ENCODE results near the gene ZIC5. TPM values are rescaled to one million over a fixed set of nuclear protein-coding genes. Genes with fewer than 3 reads are reported as not detected.

Gene ZIC5
- 0.08 TPM for polyA plus RNA-seq (ENCODE audit: insufficient read length)
- long read RNA-seq, donor 1: 0 reads
- long read RNA-seq, donor 2: 0 reads
- long read RNA-seq, donor 3: 0 reads
- long read RNA-seq, donor 4: 0 reads
- long read RNA-seq, donor 5: 0 reads
- long read RNA-seq, donor 6, full-length matches to known transcripts: 1 of 1 reads
- long read RNA-seq, donor 6, partial matches to known transcripts: 0 of 1 reads
- long read RNA-seq, donor 6, other reads (novel, unspliced or antisense): 0 of 1 reads
- long read RNA-seq, donor 7: 0 reads
- long read RNA-seq, donor 8: 0 reads

GRCh38 chr13:99971576-99972189 lies at the start of gene ZIC5:
Gene ZIC5, minus strand, starts transcription at chr13:99971767. Its CDS starts 164 bp downstream, at chr13:99971603.
- no peak for DNase-seq

- no peak for DNase-seq
Measured at GRCh38 chr13:100019780-100020356, 48.3 kb upstream of the ZIC5 start.

DNA sequence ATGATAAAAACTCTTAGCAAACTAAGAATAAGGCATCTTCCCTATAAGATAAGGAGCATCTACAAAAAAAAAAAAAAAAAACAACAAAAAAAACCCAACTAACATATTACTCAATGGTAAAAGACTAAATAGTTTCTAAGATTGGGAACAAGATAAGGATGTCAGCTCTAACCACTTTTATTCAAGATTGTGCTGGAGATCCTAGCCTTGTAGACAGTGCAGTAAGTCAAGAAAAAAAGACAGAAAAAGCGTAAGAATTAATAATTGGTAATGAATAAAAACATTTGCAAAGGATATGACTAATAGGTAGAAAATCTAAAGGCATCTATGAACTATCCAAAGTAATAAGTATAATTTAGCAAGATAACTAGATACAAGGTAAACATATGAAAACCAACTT lies 43.1 kb upstream of the ZIC5 start:
- DNase-seq: no peak

DNA sequence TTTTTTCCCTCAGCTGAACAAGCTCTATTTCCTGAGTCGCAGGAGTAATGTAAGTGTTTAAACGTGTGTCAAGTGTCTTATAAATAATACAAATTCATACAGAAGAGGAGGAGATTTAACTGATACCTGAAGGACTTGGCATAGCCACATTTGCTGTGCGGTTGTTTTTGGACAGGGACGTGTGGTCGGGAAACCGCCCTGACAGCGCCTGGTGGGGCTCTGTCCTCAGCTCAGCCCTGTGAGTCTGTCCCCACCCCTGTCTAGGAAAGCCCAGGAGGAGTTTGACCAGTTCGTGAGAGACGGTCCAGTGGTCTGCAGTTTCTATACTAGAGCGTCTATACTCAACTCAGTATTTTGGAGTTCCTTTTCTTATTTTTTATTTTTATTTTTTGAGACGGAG lies 26.7 kb upstream of the ZIC5 start:
- no peak for DNase-seq

- DNase-seq: no peak
Measured at GRCh38 chr13:99997702-99998214, 26.2 kb upstream of the ZIC5 start.

DNA sequence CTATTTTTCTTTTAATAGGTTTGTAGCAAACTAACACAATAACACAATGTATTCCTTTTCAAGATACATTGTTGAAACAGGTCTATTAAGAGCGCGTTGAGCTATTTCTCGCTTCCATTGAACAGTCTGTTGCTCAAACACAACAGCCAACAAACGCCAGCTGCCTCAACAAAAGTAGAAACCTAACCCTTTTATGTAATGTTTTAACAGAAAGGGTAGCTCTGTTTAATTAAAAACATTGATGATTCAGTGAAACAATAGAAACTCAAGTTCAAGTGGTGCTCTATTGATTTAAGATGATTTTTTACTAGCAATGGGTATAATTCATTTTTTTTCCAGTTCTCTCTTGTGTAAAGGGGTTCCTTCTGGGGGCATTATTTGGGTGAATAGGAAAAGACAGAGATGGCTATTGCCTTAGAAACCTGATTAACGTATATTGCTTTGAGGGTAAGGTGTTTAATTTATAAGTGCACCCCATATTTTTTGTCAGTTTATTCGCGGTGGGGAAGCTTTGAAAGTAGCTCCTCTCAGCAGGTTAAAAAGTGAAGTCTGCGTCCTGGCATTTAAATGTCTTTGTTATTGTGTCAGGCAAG lies 24.9 kb upstream of the ZIC5 start:
- DNase-seq: no peak

GRCh38 chr13:99995589-99996380 lies 24.2 kb upstream of the ZIC5 start:
- DNase-seq: no peak

DNA sequence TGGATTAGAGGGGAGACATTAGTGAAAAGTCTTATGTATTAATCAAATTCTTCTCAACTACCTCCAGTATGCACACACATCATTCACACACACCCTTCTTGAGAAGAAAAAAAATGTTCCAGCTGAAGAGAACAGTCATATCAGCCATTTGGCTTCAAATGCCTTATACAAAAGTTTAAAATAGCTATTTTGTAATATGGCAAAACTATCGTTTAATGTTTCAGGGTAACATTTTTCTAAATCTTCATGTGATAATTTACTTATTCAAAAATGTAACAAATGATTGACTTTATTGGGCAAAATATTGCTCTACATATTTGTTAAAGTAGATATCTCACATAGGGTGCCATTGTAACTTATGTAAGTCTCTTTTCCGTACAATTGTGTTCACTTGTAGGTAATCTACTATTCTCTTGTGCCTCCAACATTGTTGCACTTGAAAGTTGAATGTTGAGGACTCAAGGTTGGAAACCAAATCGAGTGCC lies 23.6 kb upstream of the ZIC5 start:
- no peak for DNase-seq

- DNase-seq: no peak
Measured at GRCh38 chr13:99994638-99995020, 23.1 kb upstream of the ZIC5 start.

DNA sequence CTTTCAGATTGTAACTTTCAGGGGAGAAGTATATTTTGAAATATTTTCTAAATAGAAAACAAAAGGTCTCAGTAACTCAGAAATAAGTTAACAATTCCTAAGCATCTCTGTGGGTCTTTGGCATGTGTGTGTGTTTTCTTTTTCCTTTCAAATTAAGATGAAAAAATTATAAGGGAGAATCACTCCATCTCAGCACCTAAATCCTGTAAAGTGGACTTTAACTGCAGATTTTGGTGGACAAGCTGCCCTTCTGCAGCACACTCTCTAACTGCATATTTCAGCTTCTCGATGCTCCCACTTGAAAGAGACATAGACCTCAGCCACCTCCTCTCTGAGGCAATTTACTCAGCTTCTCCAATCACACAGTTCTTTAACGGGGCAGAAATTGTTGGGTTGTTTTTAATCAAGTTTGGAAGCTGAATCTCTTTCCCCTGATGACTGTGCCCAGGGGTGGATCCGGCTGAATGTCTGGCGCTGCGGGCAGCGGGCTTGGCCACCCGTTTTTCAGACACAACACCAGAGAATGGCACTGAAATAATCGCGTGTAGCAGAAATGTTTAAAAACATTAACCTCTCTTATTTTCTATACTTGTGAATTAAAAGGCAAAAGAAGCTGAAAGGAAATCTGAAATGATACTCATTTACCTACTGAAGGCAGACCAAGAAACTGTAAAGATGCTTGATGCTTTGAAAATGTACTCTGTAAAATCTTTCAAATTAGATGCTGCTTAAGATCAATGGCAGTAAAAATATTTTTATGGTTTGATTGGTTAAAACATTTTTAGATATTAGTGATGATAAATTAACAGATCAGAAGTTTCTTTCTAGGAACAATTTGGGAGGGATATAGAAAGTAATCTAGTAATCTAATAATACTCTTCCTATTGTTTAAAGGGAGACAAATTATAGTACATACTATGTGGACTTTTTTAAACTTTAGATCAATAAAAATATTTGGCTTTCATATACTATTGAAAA lies 22.4 kb upstream of the ZIC5 start:
- DNase-seq: no peak

DNA sequence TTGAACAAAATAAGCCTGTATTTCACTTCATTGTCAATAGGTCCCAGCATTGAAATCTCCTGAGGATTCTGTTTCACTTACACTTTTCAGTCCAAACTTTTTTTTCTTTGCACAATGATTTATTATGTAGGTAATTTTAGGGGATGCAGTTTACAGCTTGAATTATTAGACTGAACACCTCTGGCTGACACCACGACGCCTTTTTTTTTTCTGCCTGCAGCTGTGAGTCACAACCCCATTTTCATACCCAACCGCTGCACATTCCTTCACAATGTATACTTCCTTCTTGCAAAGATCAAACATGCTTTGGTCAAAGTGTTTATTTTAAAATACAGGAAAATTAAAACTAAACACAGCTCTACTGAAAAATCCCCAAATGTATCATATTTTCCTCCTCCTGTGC lies 21.4 kb upstream of the ZIC5 start:
- DNase-seq: no peak

GRCh38 chr13:99991828-99992775 lies 20.5 kb upstream of the ZIC5 start:
- DNase-seq: peak; percentile 10

DNA sequence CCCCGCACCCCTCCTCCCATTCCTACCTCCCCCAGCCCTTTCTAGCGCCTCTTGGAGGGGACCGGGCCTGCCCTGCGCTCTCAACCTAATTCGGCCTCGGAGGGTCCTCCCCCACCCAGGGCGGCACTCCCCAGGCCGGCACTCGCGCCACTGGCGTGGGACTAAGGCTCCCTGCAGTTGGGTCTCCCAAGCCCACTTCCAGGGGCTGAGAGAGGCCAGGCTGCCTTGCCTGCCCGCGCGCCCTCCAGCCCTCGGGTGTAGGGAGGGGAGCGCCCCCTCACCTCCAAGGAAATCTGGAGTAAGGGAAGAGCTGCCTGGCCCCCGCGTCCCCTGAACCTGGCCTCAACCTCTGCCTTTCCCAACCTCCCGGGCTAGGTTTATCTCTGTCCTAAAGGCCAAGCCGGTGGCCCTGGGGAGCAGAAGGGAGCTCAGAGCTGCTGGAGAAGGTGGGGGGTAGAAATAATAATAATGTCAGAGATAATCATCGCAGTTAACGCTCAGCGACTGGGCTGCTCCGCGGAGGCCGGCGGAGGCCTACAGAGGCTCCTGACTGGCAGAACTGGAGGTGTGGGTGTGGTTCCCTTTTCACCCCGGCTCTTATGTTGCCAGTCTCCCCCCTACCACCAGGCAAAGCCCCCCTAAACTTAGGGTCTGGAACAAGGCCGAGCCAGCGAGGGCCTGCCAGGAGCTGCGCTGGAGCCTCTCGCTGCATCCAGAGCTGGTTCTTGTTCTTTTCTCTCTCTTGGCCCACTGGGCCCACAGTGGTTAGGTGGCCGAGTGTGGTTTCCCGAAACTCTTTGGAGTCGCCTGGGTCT lies 19.7 kb upstream of the ZIC5 start:
- DNase-seq: no peak

DNA sequence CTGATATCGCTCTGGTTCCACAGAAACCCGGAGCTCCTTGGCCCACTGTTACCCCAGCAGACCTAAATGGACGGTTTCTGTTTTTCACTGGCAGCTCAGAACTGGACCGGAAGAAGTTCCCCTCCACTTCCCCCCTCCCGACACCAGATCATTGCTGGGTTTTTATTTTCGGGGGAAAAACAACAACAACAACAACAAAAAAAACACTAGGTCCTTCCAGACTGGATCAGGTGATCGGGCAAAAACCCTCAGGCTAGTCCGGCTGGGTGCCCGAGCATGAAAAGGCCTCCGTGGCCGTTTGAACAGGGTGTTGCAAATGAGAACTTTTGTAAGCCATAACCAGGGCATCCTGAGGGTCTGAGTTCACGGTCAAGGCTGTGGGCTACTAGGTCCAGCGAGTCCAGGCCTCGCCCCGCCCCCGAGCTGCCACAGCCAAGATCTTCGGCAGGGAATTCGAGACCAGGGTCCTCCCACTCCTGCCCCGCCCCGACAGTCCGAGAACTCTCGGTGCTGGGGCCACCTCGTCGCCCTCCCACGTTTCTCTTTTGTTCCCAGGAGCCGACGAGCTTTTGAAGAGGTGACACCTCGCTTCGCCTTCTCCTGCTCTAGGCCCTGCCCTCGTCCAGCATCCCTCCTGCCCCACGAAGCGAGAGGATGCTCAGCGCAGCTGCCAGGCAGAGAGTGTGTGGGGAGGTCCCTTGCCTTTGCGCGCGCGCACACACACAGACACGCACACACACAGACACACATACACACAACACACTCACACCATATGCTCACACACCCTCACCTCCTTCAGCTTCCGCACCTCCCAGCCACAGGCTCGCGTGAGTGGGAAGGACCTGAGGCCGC lies 18.8 kb upstream of the ZIC5 start:
- no peak for DNase-seq

DNA sequence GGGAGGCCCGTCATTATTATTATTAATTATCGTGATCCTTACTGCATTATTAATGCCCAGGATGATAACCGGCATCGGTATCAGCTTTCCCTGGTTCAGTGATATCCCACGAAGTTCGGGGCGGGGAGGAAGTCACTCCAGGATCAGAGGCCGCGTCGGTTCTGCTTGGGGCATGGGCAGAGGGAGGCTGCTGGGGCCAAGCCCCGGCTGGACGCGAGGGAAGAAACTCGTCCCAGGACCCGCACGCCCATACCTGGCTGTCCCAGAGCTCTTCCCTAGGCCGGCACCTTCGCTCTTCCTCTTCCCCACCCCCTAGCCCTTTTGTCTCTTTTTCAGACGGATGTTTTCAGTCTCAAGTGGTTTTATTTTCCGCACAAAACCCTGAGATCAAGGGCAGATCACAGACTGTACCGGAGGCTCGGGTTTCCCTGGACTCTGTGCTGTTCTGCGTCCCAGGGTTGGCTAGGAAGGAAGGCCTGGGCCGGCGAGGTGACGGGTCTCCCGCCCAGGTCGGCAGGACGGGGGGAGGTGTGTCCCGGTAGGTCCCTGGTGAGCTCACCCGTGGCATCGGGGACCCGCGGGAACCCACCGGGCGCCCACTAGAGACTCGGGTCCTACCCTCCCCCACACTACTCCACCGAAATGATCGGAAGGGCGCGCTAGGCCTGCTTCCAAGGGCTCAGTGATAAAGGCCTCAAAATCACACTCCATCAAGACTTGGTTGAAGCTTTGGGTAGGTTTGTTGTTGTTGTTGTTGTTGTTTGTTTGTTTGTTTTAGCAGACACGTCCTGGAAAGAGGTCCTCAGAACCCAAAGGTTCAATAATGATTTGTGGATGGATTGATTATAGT lies 17.9 kb upstream of the ZIC5 start:
- DNase-seq: no peak

DNA sequence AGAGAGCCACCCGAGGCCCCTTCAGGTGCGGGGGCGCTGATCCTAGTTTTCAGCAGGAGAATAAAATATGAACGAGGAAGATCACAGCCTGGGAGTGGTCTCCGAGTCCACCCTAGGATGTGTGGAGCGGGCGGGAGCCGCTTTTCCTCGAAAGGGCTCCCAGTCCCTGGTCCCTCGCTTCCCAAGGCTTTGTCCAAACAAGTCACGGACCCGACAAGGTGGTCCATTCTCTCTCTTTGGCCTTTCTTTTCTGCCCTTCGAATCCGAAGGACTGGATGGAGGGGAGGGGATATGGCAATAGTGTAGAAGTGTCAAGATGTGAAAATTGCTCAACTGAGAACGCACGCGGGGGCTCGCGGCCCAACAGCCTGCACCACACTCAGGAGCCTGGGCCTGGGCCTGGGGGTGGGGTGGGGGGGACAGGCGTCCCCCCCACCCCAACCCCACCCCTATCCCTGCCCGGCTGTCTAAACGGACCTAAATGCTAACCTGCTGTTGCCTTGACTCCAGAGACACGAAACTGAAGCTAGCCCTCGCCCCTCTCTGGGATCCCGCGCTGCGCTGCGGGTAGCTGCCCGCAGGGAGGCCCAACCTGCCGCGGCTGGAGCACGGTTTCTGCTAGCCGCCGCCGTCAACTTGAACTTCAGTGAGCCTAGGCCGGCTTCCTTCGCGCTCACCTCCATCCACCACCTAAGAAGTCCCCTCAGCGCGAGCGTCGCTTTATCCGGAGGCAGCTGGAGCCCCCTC lies 17.1 kb upstream of the ZIC5 start:
- DNase-seq: no peak

Data from left kidney (tissue), 8 donors.